Activated T-cell treated with anti-CD3 and anti-CD28 coated beads for 1 hour (primary cell): ENCODE measurements around the gene IGLON5.
A peak's percentile ranks its signal among the peaks of the same experiment; 100 is the strongest.

Source experiments
- DNase-seq: peaks from one replicate; pipeline ENCODE4 v3.0.0-alpha.2; 2020; ENCODE audit warnings: low read depth

IGLON5 gene

DNA sequence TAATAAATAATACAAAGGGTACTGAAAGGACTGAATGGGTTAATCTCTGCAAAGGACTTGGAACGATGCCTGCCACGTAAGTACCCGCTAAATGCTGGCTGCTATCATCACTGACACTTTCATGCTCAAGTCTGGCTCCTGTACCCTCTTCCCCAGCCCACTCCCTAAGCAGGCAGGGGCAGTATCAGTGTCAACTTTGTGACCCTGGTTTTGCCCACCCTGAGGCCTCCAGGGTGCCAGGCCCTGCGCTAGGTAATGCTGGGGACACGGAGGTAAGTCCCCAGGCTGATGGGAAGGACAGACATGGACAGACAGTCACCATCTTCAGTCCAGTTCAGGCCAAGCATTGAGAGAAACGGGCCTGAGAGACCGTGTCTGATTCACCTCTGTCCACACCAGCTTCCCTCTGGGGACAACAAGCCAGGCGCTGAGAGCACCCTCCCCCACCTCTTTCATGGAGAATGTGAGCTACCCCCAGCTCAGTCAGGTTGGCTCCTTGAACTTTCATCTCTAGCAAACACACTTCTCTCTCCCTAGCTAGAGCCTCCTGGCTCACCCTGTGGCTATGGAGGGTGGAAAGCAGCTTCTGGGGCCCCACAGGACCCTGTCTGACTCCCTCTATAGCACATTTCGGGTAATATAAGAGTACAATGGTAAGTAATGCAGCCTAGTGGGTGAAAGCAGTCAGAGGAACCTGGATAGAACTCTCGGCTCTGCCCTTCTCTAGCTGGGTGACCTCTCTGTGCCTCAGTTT, 53.9 kb downstream of the IGLON5 start:
- DNase-seq, result no peak

DNA sequence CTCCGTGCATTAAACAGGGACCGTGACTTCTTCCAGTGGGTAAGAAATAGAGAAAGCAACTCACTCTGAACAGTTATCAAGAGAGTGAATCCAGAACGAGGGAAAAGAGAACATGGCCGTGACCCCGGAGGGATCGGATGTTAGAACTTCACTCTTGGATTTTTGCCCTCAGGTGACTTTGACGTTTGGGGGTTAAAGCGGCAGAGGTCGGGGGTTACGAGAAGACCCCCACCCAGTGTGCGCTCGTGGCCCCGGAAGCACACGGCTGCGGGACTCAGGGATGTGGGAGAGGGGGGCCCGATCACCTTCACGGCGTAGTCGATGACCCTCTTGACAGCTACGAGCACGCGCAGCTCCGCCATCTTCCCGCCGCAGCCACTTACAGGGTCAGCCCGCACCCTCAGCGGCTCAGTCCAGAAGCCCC, 54.5 kb downstream of the IGLON5 start, which contains the start of gene ETFB:
Gene ETFB, minus strand, starts transcription at position 424 of the 424 bp plus-strand sequence. Its CDS starts 62 bp downstream, at position 362.
- DNase-seq, result no peak

DNA sequence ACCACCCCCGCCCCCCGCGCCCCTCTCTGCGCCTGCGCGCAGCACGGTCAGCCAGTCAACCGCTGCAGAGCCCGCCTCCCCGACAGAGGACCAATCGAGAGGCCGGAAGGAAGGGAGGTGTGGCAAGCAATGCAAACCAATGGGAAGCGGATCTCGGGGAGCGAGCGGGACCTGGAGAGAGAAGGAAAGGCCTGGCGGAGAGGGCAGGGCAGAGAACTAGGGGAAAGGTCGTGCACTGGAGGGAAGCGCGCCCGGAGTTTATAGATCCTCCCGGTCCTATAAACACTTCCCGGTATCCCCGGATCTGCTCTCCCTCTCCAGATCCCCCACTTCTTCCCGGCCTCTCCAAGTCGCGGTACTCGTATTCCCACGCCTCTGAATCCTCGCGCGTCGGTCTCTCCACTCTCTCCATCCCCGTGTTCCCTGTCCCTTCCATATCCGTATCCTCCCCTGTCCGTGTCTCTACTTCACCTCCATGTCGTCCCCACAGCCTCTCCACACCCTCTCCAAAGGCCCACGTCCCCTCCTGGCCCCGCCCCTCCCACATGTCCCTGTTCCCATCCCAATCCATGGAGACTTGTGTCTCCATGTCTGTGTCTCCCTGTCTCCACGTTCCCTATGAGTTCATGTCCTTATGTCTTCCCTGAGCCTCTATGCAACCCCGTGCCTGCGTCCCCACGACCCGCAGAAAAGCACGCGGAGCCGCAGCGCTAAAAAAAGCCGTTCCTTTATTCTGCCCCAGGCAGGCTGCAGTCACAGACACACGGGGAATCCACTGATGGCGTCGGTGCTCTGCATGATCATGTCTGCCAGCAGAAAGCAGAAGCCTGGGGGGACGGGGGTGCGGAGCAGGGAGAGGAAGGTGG, 55.2 kb downstream of the IGLON5 start:
- DNase-seq, result peak; percentile 87

DNA sequence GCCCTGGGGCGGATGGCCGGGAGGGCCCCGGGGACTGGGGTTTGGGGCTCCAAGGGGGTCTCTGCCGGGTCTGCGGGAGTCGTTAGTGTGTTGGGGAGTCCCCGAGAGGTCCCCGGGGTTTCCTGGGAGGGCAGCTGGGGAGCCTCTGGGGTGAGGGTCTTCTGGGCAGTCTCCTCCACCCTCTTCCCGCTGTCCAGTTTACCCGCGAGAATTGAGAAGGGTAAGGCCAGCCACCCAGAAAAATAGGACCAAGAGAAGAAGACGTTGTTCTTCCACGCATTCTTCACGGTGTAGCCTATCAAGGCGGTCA, 55.8 kb downstream of the IGLON5 start:
- DNase-seq, result no peak

DNA sequence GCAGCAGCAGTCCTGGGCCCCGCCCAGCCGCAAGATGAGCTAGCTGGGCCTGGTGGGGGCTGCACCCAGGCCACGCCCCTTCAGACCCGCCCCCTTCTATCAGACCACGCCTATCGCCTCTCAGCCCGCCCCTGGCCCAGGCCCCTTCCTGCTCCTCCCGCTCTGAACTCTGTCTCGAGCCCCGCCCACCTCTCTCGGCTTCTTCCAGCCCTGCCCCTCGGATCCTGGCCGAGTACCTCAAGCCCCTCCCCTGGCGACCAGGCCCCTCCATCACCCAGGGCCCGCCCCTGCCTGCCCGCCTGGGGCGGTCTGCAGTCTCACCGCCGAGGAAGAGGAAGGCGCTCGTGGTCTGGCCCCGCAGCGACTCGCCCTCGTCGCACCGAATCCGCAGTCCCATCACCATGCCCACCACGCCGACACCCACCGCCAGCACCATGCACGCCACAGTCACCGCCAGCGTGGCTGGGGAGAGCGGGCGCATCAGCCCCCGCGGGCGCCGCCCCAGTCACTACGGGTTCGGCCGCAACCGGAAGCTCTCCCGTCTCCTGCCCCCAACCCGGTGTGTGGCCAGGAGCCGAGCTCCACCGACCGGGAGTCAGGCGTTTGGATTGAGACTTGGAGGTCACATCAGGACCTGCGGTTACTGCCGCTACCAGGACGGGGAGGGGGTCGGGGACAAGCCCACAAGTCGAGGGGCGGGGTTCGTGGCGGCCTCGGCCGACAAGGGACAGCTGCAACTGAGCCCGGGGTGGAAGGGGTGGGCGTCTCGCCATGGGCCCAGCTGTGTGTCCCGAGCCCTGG, 56.3 kb downstream of the IGLON5 start:
- DNase-seq, result peak; percentile 93

DNA sequence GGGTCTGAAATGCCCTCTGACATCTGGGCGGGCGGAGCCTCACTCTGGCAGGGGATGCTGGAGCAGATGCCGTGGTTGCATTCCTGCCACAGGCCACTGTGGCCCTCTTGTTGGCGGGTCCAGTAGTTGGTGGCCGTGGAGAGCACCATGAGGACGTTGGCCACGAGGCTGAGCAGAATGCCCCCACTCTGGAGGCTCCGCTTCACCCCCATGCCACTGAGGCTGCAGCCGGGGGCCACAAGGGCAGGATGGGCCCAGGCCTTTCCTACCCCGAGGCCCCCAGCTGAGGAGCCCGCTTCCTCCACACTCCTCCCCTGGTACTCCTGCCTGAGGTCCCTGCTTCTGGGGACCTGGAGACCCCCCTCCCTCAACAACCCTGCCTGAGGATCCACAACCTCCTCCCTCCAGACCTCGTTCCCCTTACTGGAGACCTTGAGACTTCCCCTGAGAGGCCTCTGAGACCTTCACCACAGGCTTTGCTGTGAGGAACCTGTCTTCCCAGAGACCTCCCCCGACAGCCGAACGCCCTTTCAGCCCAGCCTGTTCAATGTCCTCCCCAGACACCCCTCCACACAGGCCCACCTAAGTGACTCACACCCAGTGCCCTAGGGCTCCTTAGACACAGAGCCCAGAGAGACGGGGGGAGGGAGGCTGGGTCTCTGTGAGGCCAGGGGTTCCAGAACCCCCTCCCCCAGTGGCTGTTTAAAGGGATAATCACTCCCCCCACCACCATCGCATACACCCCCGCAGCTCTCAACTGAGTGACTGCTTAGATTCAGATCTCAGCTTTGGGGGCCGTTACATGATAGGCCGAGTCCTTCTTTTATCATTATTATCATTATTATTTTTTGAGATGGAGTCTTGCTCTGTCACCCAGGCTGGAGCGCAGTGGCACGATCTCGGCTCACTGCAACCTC, 57.2 kb downstream of the IGLON5 start, which contains the start of gene CLDND2:
Gene CLDND2, minus strand, starts transcription at position 638 of the 917 bp plus-strand sequence. Its CDS starts 426 bp downstream, at position 212.
- DNase-seq, result no peak

DNA sequence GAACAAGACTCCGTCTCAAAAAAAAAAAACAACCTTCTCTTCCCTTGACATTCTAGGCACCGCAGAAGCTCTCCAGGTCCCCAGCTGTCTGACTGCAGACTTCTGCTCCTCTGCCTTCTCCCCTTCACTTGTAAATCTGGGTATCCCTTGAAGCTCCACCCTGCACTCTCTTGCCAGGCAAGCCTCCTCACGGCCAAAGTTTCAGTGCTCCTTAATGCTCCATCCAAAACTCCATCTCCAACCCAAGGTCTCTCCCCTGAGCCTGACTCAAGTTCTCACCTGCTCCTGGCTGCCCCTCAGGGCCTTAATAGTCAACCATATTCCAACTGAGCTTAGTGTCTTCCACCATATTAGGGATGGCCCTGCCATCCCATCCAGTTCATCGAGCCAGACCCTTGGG, 58.8 kb downstream of the IGLON5 start:
- no peak for DNase-seq

DNA sequence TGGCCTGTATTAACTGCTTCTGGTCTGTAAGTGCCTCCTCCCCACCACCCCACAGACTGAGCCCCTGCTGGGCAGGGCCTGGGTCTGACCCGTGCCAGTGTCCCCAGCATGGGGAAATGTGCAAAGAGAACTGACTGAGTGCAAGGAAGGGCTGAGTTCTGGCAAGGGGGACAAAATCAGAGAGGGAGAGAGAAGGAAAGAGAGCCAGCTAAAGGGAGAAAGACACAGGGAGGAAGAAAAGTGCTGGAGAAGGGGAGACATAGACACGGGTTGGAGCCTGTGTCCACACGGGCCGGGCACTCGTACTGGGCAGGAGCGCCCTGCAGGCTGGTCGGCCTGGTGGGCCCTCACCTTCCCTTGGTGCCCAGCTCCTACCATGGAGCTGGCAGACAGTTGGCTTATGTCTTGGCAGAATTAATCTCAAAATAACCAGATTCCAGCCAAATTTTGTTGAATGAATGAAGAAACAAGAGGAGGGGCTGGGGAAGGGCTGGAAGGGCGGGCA, 59.8 kb downstream of the IGLON5 start:
- no peak for DNase-seq

DNA sequence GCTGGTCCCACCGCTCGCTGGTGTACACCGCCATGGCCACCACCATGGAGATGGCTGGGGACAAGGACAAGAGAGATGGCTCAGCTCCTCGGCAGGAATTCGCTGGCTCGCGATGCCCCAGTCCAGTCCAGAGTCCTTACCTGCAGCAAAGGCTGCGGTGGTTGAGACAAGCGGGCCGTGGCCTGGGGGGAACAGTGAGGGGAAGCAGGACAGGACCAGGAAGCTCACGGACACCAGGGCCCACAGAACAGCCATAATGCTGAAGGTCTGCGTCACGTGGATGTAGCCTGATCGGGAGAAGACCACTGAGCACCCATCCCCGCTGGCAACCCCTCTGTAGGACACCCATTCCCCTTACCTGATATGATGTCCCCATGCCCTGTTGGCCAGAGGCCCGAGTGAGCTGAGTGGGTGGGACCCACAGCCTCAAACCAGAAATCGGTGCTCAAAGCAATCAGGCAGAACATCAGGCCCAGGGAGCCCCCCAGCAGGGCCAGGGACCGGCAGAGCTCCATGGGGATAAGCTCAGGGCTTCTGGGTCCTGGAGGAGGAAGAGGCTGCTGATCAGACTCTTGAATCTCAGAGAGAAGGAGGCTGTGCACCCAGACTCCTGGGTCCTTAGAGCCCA, 60.7 kb downstream of the IGLON5 start:
- DNase-seq, result no peak

DNA sequence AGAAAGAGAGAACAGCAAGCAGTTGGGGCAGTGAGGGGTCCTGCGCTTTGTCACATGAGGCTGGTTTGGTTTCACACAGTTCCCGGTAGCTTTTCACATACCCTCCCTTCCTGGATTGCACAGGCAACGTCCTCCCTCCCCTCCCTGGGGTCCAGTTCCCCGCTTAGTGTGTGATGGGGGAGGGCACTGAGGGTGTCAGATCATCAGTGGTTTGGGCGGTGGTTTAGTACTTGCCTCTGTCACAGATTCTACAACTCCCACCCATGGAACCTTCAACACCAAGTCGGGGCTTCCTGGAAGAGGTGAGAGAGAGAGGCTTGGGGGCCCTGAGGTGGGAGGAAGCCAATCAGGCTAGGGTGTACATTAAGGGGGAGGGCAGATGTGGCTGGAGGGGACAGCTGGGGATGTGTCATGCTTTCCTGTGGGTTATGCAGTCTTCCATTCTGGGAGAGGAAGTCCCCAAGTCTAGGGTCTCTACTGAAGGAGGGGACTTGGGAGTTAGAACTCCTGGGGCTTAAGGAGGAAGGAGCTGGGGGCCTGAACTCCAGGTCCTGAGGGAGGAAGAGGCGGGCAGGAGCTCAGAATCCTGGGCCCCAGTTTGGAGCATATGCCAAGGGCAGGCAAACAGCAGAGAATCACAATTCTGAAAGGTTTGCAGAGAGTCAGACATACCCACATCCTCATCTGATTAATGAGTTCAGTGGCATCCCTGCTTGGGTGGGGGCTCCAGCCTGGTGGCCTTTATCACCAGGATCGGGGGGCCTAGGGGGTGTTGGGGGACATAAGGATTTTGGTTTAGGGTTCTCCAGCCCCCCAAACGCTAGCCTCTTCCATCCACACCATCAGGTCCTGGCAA, 61.4 kb downstream of the IGLON5 start, which contains the start of gene NKG7:
Gene NKG7, minus strand, starts transcription at position 6 of the 856 bp plus-strand sequence. CDS start 119 bp downstream, outside the sequence.
- DNase-seq, result peak; percentile 51

DNA sequence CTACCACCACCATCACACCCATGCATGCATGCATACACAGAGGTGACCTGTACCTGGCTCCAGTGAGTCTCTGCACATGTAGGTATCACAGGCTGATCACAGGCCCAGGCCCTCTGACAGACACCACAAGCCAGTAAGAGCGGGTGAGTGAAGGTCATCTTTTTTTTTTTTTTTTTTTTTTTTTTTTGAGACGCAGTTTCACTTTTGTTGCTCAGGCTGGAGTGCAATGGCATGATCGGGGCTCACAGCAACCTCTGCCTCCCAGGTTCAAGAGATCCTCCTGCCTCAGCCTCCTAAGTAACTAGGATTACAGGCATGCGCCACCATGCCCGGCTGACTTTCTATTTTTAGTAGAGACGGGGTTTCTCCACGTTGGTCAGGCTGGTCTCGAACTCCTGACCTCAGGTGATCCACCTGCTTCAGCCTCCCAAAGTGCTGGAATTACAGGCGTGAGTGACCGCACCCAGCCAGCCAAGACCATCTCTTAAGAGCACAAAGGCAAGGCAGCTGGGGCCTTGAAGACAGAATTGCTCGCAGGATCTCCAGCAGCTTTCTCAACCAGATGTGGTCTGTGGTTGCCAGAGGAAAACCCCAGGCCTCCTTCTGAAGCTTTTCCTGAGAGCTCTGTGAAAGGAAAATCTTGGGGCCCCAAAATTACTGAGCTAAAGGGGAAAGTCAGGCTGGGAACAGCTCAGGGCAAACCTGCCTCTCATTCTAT, 64.2 kb downstream of the IGLON5 start:
- no peak for DNase-seq

DNA sequence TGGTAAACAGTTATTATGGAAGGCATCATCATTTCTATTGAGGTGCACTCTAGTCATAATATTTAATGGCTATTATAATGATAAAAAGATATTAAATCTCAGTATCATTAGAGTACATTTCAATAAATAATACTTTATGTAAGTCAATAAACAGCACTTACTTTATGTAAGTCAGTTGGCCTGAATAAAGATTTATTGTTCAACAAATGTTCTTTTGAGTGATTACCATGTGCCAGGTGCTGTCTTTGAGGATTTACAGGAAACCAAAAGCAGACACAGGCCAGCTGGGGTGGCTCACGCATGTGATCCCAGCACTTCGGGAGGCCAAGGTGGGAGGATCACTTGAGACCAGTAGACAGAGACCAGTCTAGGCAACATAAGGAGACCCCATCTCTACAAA, 66.0 kb downstream of the IGLON5 start:
- DNase-seq, result no peak

DNA sequence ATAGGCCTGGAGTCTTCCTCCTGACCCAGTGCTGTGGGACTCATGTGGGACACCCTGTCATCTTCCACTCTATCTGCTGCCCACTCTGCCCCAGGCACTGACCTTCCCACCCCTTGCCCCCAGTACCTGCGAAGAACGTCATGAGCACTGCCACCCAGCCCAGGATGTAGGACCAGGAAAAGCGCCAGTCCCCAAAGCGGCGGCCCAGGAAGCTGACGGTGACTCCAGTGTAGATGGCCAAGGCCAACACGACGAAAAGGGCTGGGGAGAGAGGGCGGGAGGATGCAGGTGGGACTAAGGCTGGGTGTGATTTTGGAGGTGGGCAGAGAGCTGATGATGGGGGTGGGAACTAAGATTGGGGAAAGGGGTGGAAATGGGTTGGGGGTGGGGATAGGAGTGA, 68.9 kb downstream of the IGLON5 start:
- DNase-seq, result no peak
